BLaER1 treated with 17β-estradiol and CSF1 and Interleukin-3, amounts not matched to agents 10 nM and 100 nM (cell line): ENCODE results near the gene SREBF2.

ENCODE experiments used
- H3K27ac ChIP-seq, 11 experiments: shearing (Covaris generic); formaldehyde crosslinking; 2 replicates each; pipeline ENCODE4 v1.8.1; 2022
- H3K27me3 ChIP-seq, 11 experiments: shearing (Covaris generic); formaldehyde crosslinking; 2 replicates each; pipeline ENCODE4 v1.8.1; 2022
- H3K36me3 ChIP-seq, 11 experiments: shearing (Covaris generic); formaldehyde crosslinking; 2 replicates each; pipeline ENCODE4 v1.8.1; 2022
- H3K4me1 ChIP-seq, 10 experiments: shearing (Covaris generic); formaldehyde crosslinking; 2 replicates each; pipeline ENCODE4 v1.8.1; 2022
- H3K4me2 ChIP-seq, 11 experiments: shearing (Covaris generic); formaldehyde crosslinking; 2 replicates each; pipeline ENCODE4 v1.8.1; 2022
- H3K4me3 ChIP-seq, 10 experiments: shearing (Covaris generic); formaldehyde crosslinking; 2 replicates each; pipeline ENCODE4 v1.8.1; 2022
- H3K9ac ChIP-seq, 11 experiments: shearing (Covaris generic); formaldehyde crosslinking; 2 replicates each; pipeline ENCODE4 v1.8.1; 2022
- H3K9me3 ChIP-seq, 11 experiments: shearing (Covaris generic); formaldehyde crosslinking; replicated peaks in 1 of 11; 2 replicates each; pipeline ENCODE4 v1.8.1; 2022
- H4K20me1 ChIP-seq, 11 experiments: shearing (Covaris generic); formaldehyde crosslinking; 2 replicates each; pipeline ENCODE4 v1.8.1; 2022
- Cebpa-rat ChIP-seq, 11 experiments: shearing (Covaris generic); IDR thresholded peaks; 2 replicates each; pipeline ENCODE4 v1.8.1; 2022

Gene SREBF2

DNA sequence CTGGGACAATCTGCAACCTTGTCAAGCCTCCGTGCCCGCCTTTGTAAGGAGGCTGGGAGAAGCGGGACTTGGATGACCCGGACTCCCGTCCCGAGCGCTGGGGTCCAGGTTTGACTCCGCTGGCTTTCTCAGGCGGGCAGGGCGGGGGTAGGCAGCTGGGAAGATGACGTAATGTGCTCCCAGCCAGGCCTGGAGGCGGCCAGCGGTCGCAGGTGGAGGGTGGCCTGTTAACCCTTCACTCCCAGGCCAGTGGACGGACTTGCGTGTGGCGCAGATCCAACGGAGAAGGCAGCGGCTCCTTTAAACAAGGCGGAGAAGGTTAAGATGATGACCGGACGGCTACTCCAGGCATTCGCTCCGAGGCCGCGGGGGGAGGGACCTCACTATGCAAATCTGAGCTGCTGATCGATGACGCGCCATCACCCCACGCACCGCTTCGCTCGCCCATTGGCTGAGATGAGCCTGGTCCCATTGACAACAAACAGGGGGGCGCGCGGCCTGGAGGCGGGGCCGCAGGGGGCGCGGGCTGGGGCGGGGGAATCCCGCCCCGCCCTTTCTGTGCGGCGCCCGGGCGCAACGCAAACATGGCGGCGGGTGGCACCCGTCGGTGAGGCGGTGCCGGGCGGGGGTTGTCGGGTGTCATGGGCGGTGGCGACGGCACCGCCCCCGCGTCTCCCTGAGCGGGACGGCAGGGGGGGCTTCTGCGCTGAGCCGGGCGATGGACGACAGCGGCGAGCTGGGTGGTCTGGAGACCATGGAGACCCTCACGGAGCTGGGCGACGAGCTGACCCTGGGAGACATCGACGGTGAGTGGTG is at the start of gene SREBF2:
Gene SREBF2 (plus strand): TSS at position 553 of the 816 bp plus-strand sequence. CDS start 166 bp downstream, at position 719.
- peaks cover 12 to 41% (median 35%) of the 10 kb centered on the region in 11 experiments; a peak in 17 of 22 replicates for H4K20me1 ChIP-seq
- peak within 1 kb of the TSS; percentile 78 to 94 (median 91) for H3K27ac ChIP-seq
- no peaks in the 10 kb centered on the region for H3K27me3 ChIP-seq
- H3K9ac ChIP-seq, result peak within 1 kb of the TSS; percentile 90 to 97 (median 94)
- peaks cover 42 to 62% (median 53%) of the 10 kb centered on the region in 10 experiments for H3K4me1 ChIP-seq
- TF ChIP-seq Cebpa-rat (IDR thresholded peaks at IDR 0.05), result no peak
- peak within 1 kb of the TSS; percentile 79 to 95 (median 89) for H3K4me2 ChIP-seq
- H3K9me3 ChIP-seq, result no peaks in the 10 kb centered on the region
- H3K4me3 ChIP-seq, result peak within 1 kb of the TSS; percentile 70 to 96 (median 90)
- peaks cover 12 to 31% (median 23%) of the 10 kb centered on the region in 11 experiments; a peak in 21 of 22 replicates for H3K36me3 ChIP-seq

DNA sequence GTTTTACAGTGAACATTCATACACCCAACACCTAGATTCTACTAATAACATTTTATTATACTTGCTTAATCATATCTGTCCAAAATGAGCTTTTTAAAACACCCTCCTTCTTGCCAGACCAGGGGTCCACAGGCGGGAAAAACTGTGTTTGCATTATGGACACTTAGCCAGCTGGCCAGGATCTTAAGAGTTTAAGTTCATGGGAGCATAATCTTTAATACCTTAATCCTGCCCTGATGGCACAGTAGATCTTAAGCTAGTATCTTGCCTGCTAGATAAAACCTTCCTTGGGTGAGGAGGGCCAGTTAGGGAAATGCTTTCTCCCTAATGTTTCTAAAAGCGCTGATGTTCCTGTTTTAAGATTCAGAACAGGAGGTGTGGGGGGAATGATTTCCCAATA is 45.6 kb upstream of the SREBF2 start:
- Histone ChIP-seq H3K27me3 (no peaks in the 10 kb centered on the region), H3K9me3 (0 out of 22 replicates have a peak, but pooled peaks cover 0 to 2% (median 0%) of the 10 kb centered on the region in 11 experiments), H4K20me1 (no peaks in the 10 kb centered on the region), H3K9ac (peak overlapping the region in 1 of 11 experiments; percentile 36; a peak in 1 of 22 replicates), H3K36me3 (peaks cover 0 to 18% (median 0%) of the 10 kb centered on the region in 11 experiments; a peak in 5 of 22 replicates), H3K27ac (no peak overlapping the region), H3K4me3 (no peak overlapping the region), H3K4me2 (peak overlapping the region in 4 of 11 experiments; percentile 5 to 50 (median 42); a peak in 4 of 22 replicates), H3K4me1 (peaks cover 0 to 37% (median 2%) of the 10 kb centered on the region in 10 experiments; a peak in 10 of 20 replicates)
- TF ChIP-seq Cebpa-rat (IDR thresholded peaks at IDR 0.05), result no peak

DNA sequence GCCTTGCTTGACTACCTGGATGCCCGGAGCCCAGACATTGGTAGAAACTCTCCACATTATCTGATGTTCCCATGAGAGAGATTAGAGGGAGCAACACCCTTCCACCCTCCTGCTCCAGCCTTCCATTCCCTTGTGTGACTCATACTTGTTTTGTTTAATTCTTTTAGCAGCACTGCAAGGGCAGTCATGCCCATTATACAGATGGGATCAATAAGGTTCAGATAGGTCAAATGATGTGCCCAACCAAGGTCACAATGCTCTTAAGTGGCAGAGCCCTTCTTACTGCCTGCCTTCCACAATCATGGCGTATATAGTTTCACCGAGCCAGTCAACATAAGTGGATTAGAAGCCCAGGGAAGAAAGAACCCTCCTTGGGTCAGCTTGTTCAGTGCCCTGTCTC is 39.0 kb upstream of the SREBF2 start:
- TF ChIP-seq Cebpa-rat (IDR thresholded peaks at IDR 0.05), result no peak
- no peaks in the 10 kb centered on the region for H3K27me3 ChIP-seq
- H3K27ac ChIP-seq, result no peak overlapping the region
- H3K4me2 ChIP-seq, result no peak overlapping the region
- H3K4me3 ChIP-seq, result no peak overlapping the region
- peaks cover 0 to 3% (median 2%) of the 10 kb centered on the region in 10 experiments; a peak in 13 of 20 replicates for H3K4me1 ChIP-seq
- H3K36me3 ChIP-seq, result peaks cover 0 to 50% (median 0%) of the 10 kb centered on the region in 11 experiments; a peak in 9 of 22 replicates
- no peak overlapping the region for H3K9ac ChIP-seq
- peaks cover 0 to 4% (median 0%) of the 10 kb centered on the region in 11 experiments; a peak in 1 of 22 replicates for H3K9me3 ChIP-seq
- H4K20me1 ChIP-seq, result no peaks in the 10 kb centered on the region

DNA sequence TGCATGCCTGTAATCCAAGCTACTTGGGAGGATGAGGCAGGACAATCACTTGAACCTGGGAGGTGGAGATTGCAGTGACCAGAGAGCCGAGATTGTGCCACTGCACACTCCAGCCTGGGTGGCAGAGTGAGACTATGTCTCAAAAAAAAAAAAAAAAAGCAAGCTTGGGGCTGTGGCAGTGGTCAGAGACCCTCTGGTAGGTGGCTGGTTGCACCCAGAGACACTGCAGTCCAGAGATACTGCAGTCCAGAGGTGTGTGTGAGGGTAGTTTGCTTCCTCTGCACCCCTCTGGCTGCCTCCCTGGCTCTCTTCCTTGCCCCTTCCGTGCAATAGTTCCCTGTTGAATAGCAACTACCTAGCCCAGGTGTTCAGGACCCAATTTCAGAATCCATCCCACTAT is 34.2 kb upstream of the SREBF2 start:
- no peaks in the 10 kb centered on the region for H3K9me3 ChIP-seq
- H3K4me2 ChIP-seq, result peak overlapping the region in 9 of 11 experiments; percentile 88 to 97 (median 94); a peak in 14 of 22 replicates
- H3K4me3 ChIP-seq, result no peak overlapping the region
- peaks cover 27 to 38% (median 32%) of the 10 kb centered on the region in 10 experiments for H3K4me1 ChIP-seq
- no peaks in the 10 kb centered on the region; a peak in 3 of 22 replicates for H4K20me1 ChIP-seq
- H3K27ac ChIP-seq, result no peak overlapping the region
- TF ChIP-seq Cebpa-rat (IDR thresholded peaks at IDR 0.05), result no peak
- H3K9ac ChIP-seq, result no peak overlapping the region
- peaks cover 0 to 24% (median 0%) of the 10 kb centered on the region in 11 experiments; a peak in 9 of 22 replicates for H3K36me3 ChIP-seq
- no peaks in the 10 kb centered on the region for H3K27me3 ChIP-seq

DNA sequence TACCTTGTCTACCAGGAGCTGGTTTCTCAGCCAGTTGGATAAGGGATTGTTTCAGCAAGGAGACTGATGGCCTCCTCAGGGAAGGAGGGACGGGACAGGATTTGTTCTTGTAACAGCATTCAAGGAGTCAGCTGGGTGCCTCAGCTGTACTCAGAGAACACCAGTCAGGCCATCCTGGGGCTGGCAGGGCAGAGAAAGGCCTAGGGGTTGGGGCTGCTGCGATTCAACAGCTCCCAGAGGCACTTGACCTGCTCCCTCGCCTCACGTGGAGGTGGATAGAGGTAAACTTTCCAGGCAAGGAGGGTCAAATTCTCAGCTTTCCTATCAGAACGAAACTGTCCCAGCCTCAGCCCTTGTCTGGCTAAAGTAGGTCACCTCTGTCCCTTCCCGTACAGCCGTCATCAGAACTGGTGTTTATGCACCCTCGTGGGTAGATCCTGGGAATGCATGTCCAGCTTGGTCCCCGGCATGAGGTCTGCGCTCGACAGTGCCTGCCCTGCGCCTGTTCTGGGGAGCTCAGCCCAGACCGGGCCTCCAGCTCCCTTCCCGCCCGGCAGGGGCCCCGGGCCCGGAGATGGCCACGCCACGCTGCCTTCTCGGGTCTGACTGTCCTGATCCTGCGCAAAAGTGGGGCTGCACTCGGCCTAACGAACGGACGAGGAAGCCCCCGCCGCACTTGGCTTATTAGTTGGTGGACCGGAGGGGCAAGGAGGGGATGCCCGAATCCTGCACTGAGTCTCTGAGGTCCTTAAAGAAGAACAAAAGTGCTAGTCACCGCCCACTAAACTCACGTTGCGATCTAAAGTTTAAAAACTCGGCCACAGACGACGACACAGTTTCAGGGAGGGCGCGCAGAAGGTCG is 33.2 kb upstream of the SREBF2 start:
- peak overlapping the region; percentile 67 to 92 (median 84) for H3K27ac ChIP-seq
- peaks cover 0 to 15% (median 0%) of the 10 kb centered on the region in 11 experiments; a peak in 8 of 22 replicates for H3K36me3 ChIP-seq
- H3K9ac ChIP-seq, result peak overlapping the region; percentile 80 to 88 (median 85)
- peak overlapping the region; percentile 74 to 88 (median 81) for H3K4me3 ChIP-seq
- no peaks in the 10 kb centered on the region for H3K27me3 ChIP-seq
- H3K4me1 ChIP-seq, result peaks cover 28 to 48% (median 39%) of the 10 kb centered on the region in 10 experiments
- no peaks in the 10 kb centered on the region for H3K9me3 ChIP-seq
- peak overlapping the region; percentile 88 to 97 (median 94) for H3K4me2 ChIP-seq
- no peak for TF ChIP-seq Cebpa-rat (IDR thresholded peaks at IDR 0.05)
- no peaks in the 10 kb centered on the region; a peak in 4 of 22 replicates for H4K20me1 ChIP-seq

DNA sequence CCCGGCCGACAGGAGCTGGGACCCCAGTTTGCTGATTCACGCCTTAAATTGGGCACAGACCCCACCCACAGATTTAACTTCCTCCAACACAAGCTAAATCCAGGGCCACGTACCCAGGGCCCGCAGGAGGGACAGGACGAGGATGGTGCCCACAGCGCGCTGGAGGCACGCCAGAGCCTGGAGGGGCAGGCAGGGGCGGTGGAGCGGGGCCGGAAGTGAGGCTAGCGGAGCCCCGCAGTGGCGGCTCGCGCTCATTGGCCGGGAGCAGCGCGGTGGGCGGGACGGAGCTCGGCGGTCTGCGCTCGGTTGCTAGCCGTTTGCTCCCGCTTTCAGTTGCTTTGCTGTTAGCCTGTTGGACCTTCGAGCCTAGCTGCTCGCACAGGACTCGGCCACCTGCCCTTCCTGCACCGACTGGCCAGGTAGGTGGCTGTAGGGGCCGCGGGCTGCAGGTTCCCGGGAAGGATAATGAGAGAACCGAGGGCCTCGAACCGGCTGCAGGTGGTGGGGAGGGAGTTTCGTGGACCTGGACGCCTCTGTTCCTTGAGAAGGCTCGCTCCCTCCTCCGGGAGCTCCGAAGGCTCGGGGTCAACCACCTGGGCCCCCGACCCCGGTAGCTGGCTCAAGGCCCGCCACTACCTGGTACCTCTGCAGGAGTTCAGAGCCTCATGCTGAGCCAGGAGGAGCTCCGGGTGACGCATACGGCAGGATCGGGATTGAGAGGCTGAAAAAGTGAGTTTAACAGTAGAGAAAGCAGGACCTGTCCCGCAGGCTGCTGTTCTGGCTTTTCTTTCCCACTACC is 32.4 kb upstream of the SREBF2 start, which contains the start of gene CCDC134:
Gene CCDC134 (plus strand): TSS at position 332 of the 799 bp plus-strand sequence. CDS start 8,212 bp downstream, outside the sequence.
- Histone ChIP-seq H3K4me1 (peaks cover 31 to 56% (median 46%) of the 10 kb centered on the region in 10 experiments), H3K27me3 (no peaks in the 10 kb centered on the region), H4K20me1 (no peaks in the 10 kb centered on the region; a peak in 4 of 22 replicates), H3K36me3 (peaks cover 0 to 7% (median 0%) of the 10 kb centered on the region in 11 experiments; a peak in 4 of 22 replicates), H3K4me2 (peak within 1 kb of the TSS; percentile 88 to 97 (median 94)), H3K9ac (peak within 1 kb of the TSS; percentile 80 to 88 (median 85)), H3K27ac (peak within 1 kb of the TSS; percentile 67 to 92 (median 84)), H3K9me3 (no peaks in the 10 kb centered on the region), H3K4me3 (peak within 1 kb of the TSS; percentile 74 to 88 (median 81))
- TF ChIP-seq Cebpa-rat (IDR thresholded peaks at IDR 0.05), result no peak

DNA sequence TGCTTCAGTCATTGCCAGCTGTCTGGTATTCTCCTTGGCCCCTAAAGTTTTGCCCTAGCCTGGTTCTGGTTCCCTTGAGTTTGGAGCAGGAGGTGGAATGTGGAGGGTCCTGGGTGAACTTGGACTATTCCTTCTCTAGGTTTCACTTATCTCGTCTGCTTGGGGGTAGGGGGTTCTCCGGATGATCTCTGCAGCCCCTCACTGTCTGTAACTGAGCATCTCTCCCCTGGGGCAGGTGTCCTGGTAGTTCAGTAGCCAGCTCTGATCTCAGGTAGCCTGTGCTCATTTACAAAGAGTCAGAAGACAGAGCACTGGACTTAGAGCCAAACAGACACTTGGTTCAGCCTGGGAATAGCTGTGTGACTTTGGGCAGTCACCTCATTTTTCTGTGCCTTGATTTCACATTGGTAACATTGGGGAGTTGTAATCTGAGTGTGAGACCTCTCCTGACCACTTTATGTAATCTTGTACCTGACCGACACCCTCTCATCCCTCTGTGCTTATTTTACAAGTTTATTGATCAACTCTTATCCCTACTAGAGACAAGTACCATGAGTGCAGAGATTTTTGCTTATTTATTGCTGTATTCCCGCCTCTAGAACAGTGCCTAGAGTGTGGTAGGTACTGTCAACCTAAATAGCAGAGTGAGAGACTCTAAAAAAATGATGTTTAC is 31.6 kb upstream of the SREBF2 start:
- Histone ChIP-seq H3K4me2 (peak overlapping the region; percentile 88 to 97 (median 94)), H3K36me3 (peaks cover 0 to 5% (median 0%) of the 10 kb centered on the region in 11 experiments; a peak in 2 of 22 replicates), H3K4me1 (peaks cover 31 to 63% (median 50%) of the 10 kb centered on the region in 10 experiments), H3K27me3 (no peaks in the 10 kb centered on the region), H4K20me1 (no peaks in the 10 kb centered on the region; a peak in 4 of 22 replicates), H3K27ac (peak overlapping the region; percentile 56 to 92 (median 84); a peak in 21 of 22 replicates), H3K9ac (peak overlapping the region; percentile 80 to 88 (median 85)), H3K4me3 (peak overlapping the region; percentile 74 to 88 (median 81)), H3K9me3 (no peaks in the 10 kb centered on the region)
- TF ChIP-seq Cebpa-rat (IDR thresholded peaks at IDR 0.05), result no peak
